DOHH2 (cell line): ENCODE results near the gene CPED1.

Experiments used
- H3F3A ChIP-seq: fragments of 200-600 bp; sonication (generic), shearing (Covaris generic); 2 replicates; pipeline ENCODE4 v1.6.0; 2016; ENCODE audit warnings: antibody characterized with exemption, mild to moderate bottlenecking; ENCODE audit not compliant: control insufficient read depth, insufficient read depth
- H3K27ac ChIP-seq: fragments of 200-600 bp; sonication (generic); 2 replicates; pipeline ENCODE4 v1.5.1; 2014; ENCODE audit warnings: low read depth, mild to moderate bottlenecking, low read length, moderate library complexity
- H3K27me3 ChIP-seq: fragments of 200-600 bp; sonication (generic); 2 replicates; pipeline ENCODE4 v1.6.1; 2014; ENCODE audit warnings: mild to moderate bottlenecking, low read length, mixed read lengths; ENCODE audit not compliant: control insufficient read depth
- H3K36me3 ChIP-seq: fragments of 200-600 bp; sonication (generic); 2 replicates; pipeline ENCODE4 v1.6.1; 2014; ENCODE audit warnings: mild to moderate bottlenecking, low read length, moderate library complexity, mixed read lengths; ENCODE audit not compliant: control insufficient read depth
- H3K4me1 ChIP-seq: fragments of 200-600 bp; sonication (generic); 2 replicates; pipeline ENCODE4 v1.6.1; 2014; ENCODE audit warnings: mild to moderate bottlenecking, low read length, mixed read lengths; ENCODE audit not compliant: control insufficient read depth
- H3K4me2 ChIP-seq: fragments of 200-600 bp; sonication (generic); 2 replicates; pipeline ENCODE4 v1.6.0; 2014; ENCODE audit warnings: mild to moderate bottlenecking, low read length, moderate library complexity
- H3K4me3 ChIP-seq: fragments of 200-600 bp; sonication (generic); 2 replicates; pipeline ENCODE4 v1.5.1; 2014; ENCODE audit warnings: mild to moderate bottlenecking, low read length, mixed read lengths
- H3K79me2 ChIP-seq: fragments of 200-600 bp; sonication (generic); 2 replicates; pipeline ENCODE4 v1.6.1; 2014; ENCODE audit warnings: mild to moderate bottlenecking, low read length, mixed read lengths; ENCODE audit not compliant: control insufficient read depth
- H3K9me2 ChIP-seq: fragments of 200-600 bp; sonication (generic); replicated peaks from 2 replicates; pipeline ENCODE4 v1.6.1; 2014; ENCODE audit warnings: mild to moderate bottlenecking, low read length, mixed read lengths; ENCODE audit not compliant: control insufficient read depth
- H3K9me3 ChIP-seq: fragments of 200-600 bp; sonication (generic); 2 replicates; pipeline ENCODE4 v1.6.1; 2014; ENCODE audit warnings: antibody characterized with exemption, low read length, mixed read lengths; ENCODE audit not compliant: control insufficient read depth, insufficient read depth
- H4K20me1 ChIP-seq: fragments of 200-600 bp; sonication (generic); 2 replicates; pipeline ENCODE4 v1.6.0; 2014; ENCODE audit warnings: low read depth, mild to moderate bottlenecking, antibody characterized with exemption, low read length, moderate library complexity; ENCODE audit not compliant: control insufficient read depth, insufficient read depth
- CTCF ChIP-seq: fragments of 200-600 bp; sonication (generic); IDR thresholded peaks from one replicate; pipeline ENCODE4 v1.5.1; 2014; ENCODE audit warnings: antibody characterized with exemption, mild to moderate bottlenecking, low read depth, low read length; ENCODE audit not compliant: poor library complexity, severe bottlenecking
- EZH2phosphoT487 ChIP-seq: fragments of 200-600 bp; sonication (generic); IDR thresholded peaks from 2 replicates; pipeline ENCODE4 v1.6.1; 2017; ENCODE audit warnings: borderline replicate concordance, mild to moderate bottlenecking, antibody characterized with exemption, low read length, moderate library complexity, mixed read lengths

Gene CPED1

DNA sequence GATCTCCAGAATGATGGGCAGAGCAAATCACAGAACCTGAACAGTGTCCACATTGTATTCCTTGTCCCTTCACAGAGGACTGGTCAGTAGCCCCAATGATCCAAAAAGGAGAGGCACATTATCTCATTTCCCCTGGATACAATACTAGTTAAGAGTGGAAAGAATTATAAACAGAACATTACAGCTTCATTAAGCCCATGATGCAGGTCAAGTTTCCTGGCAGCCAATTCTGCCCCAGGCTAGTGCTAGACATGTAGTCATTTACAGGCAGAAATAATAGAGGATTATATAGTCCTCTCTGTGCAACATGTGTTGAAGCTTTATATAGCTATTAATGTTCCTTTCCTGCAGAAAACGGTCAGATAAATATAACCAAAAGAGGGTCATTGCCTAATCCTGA, 216.0 kb downstream of the CPED1 start:
- no peak overlapping the region for H3K4me2 ChIP-seq
- H3K27me3 ChIP-seq: no peaks in the 10 kb centered on the region
- peaks cover 12% of the 10 kb centered on the region for H3K4me1 ChIP-seq
- no peak for TF ChIP-seq EZH2phosphoT487
- TF ChIP-seq CTCF: no peak
- H3F3A ChIP-seq: no peaks in the 10 kb centered on the region
- H3K9me2 ChIP-seq: no peaks in the 10 kb centered on the region
- no peaks in the 10 kb centered on the region for H4K20me1 ChIP-seq
- no peaks in the 10 kb centered on the region for H3K36me3 ChIP-seq
- H3K27ac ChIP-seq: no peak overlapping the region
- no peaks in the 10 kb centered on the region for H3K9me3 ChIP-seq
- H3K4me3 ChIP-seq: no peak overlapping the region
- H3K79me2 ChIP-seq: no peaks in the 10 kb centered on the region

DNA sequence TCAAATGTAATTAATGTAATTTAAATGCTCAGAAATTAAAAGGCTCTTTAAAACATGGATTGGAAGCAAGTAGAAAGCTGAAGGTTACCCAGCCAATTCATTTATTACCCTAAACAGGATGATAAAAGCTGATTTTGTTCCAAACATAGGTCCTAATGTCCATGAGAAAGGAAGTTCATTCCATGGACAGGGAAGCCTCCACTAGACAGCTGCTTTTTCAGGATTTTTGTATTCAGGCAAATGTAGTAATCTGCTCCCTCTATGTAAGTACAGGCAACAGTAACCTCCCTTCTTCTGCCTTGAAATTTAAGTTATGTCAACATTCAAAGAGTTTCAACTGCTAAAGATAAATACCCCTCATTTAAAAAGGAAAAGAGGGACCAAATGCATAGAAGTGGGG, 217.3 kb downstream of the CPED1 start:
- Histone ChIP-seq H4K20me1 (no peaks in the 10 kb centered on the region), H3K4me1 (peaks cover 12% of the 10 kb centered on the region), H3K9me2 (no peaks in the 10 kb centered on the region), H3K36me3 (no peaks in the 10 kb centered on the region), H3K4me2 (no peak overlapping the region), H3K27me3 (no peaks in the 10 kb centered on the region), H3F3A (no peaks in the 10 kb centered on the region), H3K9me3 (no peaks in the 10 kb centered on the region), H3K27ac (no peak overlapping the region), H3K4me3 (no peak overlapping the region), H3K79me2 (no peaks in the 10 kb centered on the region)
- TF ChIP-seq EZH2phosphoT487 (no peak), CTCF (no peak)

DNA sequence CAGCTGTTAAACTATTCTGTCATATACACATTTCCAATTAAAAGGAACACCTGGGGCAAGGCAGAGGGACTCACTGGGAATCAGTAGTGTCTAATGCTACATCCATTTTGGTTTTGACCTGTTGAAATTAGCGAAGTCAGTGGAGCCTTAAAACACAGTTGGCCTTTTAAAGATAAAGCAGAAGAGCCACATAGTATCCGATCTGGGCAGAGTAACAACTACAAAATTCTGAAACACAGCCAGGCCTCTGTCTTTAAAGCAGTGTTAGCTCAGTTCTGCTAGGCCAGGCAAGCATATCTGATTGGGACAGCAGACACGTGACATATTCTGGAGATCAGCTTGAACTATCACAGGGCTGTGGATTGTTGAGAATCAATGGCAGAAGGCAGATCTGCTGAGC, 222.7 kb downstream of the CPED1 start:
- TF ChIP-seq CTCF (no peak), EZH2phosphoT487 (no peak)
- Histone ChIP-seq H3K4me2 (no peak overlapping the region), H3K9me2 (no peaks in the 10 kb centered on the region), H3K79me2 (no peaks in the 10 kb centered on the region), H4K20me1 (no peaks in the 10 kb centered on the region), H3F3A (no peaks in the 10 kb centered on the region), H3K4me3 (no peak overlapping the region), H3K9me3 (no peaks in the 10 kb centered on the region), H3K36me3 (no peaks in the 10 kb centered on the region), H3K4me1 (no peaks in the 10 kb centered on the region), H3K27ac (no peak overlapping the region), H3K27me3 (no peaks in the 10 kb centered on the region)

GRCh38 chr7:121212036-121212435, 223.5 kb downstream of the CPED1 start:
- TF ChIP-seq EZH2phosphoT487 (no peak), CTCF (no peak)
- Histone ChIP-seq H3K4me2 (no peak overlapping the region), H3K9me2 (no peaks in the 10 kb centered on the region), H3K9me3 (no peaks in the 10 kb centered on the region), H4K20me1 (no peaks in the 10 kb centered on the region), H3K27ac (no peak overlapping the region), H3K4me3 (no peak overlapping the region), H3K27me3 (no peaks in the 10 kb centered on the region), H3K36me3 (no peaks in the 10 kb centered on the region), H3K79me2 (no peaks in the 10 kb centered on the region), H3F3A (no peaks in the 10 kb centered on the region), H3K4me1 (no peaks in the 10 kb centered on the region)
